Measurements from ENCODE around the gene GIGYF2. TPM values are rescaled to one million over a fixed set of nuclear protein-coding genes. Genes with fewer than 3 reads are reported as not detected.

The GIGYF2 gene
- total RNA-seq, 1 donor, result 63.9 TPM

DNA sequence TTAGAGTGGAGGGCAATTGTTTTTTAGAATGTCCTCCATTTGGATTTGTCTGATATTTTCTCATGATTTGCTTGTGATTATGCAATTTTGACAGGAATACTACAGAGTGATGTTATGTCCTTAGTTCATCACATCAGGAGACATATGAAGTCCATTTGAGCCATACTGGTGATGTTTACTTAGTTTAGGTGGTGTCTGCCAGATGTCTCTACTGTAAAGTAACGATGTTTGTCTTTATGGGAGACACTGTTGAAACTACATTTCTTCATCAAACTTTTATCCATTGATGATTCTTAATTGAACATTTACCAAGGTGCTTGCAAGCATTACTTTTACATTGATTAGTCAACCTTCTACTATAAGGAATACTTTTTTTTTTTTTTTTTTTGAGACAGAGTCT is 168.0 kb downstream of the GIGYF2 start:
- DNase-seq (ENCODE audit: low read depth), result no peak
- no peak overlapping the region for H3K4me3 ChIP-seq (ENCODE audit: low read depth, low read length)
- TF ChIP-seq, protein P1, sequence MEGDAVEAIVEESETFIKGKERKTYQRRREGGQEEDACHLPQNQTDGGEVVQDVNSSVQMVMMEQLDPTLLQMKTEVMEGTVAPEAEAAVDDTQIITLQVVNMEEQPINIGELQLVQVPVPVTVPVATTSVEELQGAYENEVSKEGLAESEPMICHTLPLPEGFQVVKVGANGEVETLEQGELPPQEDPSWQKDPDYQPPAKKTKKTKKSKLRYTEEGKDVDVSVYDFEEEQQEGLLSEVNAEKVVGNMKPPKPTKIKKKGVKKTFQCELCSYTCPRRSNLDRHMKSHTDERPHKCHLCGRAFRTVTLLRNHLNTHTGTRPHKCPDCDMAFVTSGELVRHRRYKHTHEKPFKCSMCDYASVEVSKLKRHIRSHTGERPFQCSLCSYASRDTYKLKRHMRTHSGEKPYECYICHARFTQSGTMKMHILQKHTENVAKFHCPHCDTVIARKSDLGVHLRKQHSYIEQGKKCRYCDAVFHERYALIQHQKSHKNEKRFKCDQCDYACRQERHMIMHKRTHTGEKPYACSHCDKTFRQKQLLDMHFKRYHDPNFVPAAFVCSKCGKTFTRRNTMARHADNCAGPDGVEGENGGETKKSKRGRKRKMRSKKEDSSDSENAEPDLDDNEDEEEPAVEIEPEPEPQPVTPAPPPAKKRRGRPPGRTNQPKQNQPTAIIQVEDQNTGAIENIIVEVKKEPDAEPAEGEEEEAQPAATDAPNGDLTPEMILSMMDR (IDR thresholded peaks at IDR 0.05; ENCODE audit: insufficient read depth, low read depth, low read length), result no peak

DNA sequence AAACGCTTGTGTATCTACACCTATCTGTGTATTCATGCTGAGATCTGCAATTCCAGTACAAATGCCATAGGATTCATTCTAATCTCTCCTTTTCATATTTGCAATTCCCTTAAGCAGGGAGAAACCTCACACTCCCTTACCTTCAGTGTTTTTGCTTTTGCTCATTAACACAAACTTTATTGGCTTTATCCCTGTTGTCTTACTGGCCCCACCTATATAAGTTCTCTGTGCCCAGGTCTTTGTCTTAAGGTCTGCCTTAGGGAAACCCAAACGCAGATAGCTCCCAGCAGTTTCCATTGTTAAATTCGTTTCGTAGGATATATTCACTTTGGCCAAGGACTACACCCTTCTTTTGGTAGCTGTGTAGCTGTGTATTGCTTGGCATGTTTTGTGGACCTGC is 169.0 kb downstream of the GIGYF2 start:
- DNase-seq (ENCODE audit: low read depth), result no peak
- H3K4me3 ChIP-seq (ENCODE audit: low read depth, low read length), result no peak overlapping the region
- TF ChIP-seq, protein P1 (IDR thresholded peaks at IDR 0.05; ENCODE audit: insufficient read depth, low read depth, low read length), result no peak

DNA sequence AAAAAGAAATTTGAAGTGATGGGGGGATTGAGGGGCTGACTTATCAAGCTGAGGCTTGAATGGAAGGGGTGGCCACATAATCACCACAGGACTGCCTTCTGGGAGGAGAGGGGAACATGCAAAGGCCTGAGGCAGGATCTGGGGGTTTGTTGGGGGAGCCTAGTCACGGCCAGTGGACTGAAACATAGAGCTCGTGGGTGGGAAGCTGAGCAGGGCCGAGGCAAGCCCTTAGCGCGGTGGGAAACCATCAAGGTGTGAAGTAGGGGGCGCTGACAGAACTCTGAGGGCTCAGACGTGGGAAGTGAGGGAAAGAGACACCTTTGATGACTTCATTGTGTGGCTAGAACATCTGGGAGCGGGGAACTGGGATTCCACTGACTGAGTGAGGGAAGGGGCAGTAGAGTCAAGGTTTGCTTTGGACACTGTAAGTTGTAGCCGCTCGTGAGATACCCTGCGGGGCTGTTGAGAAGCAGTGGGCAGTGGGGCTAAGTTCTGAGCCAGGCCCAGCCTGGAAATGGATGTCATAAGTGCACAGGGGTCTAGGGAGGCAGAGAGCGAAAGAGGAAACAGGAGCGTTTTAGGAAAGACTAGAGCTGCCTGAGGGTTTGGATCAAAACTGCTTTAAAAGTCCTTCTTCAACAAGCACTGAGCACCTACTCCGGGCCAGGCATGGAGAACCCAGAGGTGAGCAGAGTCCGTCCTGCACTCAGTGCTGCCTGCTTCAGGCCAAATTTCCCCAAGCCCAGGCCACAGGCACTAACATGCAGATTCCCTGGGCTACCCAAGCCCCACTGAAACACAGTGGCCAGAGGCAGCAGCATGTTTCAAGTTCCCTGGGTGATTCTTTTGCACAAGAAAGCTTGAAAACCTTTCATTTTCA is 172.2 kb downstream of the GIGYF2 start:
- no peak for DNase-seq (ENCODE audit: low read depth)
- TF ChIP-seq, protein P1 (IDR thresholded peaks at IDR 0.05; ENCODE audit: insufficient read depth, low read depth, low read length), result no peak
- H3K4me3 ChIP-seq (ENCODE audit: low read depth, low read length), result no peak overlapping the region

DNA sequence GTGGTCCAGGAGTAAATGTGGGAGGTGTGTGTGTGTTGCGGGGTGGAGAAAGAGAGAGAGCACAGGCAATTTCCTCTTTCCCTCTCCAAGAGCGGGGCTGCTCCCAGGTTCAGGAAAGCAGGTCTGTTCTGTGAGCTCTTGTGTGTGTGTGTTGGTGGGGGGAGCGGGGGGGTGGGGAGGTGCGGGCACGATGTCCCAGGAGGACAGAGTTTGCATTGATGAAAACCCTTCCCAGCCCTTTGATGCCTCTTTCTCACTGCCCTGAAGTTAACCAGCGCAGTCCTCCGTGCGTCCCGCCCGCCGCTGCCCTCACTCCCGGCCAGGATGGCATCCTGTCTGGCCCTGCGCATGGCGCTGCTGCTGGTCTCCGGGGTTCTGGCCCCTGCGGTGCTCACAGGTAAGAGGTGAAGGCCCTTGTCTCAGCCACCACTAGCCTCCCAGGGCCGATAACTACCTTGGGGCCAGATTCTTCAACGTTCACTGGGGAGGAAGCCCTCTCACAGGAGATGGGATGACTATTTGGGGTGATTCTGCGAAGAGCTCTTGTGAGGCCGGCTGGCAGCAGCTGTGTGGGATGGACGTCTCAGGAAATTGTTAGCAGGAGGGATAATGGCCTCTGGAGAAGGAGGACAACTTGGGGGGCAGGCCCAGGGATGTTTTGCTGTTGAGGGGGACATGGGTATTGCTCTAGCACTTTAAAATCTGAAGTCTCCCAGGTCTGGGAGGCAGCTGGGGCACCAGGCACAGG is 173.1 kb downstream of the GIGYF2 start, which contains the start of gene SNORC:
Gene SNORC (plus strand): TSS at position 247 of the 748 bp plus-strand sequence. CDS start 78 bp downstream, at position 325.
- no peak within 1 kb of the TSS for H3K4me3 ChIP-seq (ENCODE audit: low read depth, low read length)
- DNase-seq (ENCODE audit: low read depth), result no peak
- TF ChIP-seq, protein P1 (IDR thresholded peaks at IDR 0.05; ENCODE audit: insufficient read depth, low read depth, low read length), result no peak

DNA sequence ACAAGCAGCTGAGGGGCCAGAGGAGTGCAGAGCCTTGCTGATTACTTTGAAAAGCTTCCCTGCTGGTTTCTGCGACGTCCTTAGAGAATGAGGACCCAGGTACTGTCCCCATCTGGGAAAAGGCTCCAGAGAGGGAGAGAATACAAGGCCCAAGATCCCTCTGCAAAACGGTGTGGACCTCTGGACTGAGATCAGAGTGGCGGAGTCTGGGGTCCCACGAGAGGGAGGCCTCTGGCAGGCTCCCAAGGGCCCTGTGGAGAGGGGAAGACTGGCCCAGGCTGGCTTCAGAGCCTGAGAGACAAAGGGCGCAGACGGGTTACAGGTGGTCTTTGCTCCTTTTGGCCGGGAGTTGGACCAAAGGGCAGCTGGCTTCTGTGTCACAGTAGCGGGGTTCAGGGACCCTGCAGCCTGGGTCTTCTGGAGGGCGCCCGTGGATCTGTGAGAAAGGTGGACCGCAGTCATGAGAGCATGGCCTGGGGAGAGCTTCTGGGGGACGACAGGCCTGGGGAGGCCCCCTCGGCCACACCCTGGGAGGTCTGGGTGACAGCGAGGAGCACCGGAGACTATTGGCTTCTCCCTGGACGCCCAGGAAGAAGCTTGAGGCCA is 173.7 kb downstream of the GIGYF2 start:
- no peak for DNase-seq (ENCODE audit: low read depth)
- no peak overlapping the region for H3K4me3 ChIP-seq (ENCODE audit: low read depth, low read length)
- TF ChIP-seq, protein P1 (IDR thresholded peaks at IDR 0.05; ENCODE audit: insufficient read depth, low read depth, low read length), result no peak

DNA sequence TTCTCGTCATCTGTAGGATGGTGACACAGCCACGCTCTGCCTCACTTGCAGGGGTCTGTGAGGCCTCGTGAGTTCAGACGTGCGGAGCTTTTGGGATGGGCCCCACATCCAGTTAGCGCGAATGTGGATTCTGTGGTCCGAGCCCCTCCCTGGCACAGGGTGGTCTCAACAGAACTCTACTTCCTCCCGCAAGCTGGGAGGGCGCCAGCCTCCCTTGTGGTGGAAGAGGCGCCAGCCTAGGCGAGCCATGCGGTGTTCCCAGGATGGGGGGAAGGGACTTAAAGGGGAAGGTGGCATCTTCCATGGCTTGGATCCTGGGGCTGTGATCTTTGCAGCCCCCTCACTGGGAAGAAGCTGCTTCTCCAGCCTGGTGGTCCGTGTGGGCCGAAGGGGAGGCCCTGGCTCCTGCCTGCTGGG is 174.3 kb downstream of the GIGYF2 start:
- TF ChIP-seq, protein P1 (IDR thresholded peaks at IDR 0.05; ENCODE audit: insufficient read depth, low read depth, low read length), result no peak
- no peak for DNase-seq (ENCODE audit: low read depth)
- H3K4me3 ChIP-seq (ENCODE audit: low read depth, low read length), result no peak overlapping the region

Measured in fibroblast of villous mesenchyme (primary cell).